Astrocyte of the cerebellum (primary cell): ENCODE results near the gene MTCL1.

Experiments used
- DNase-seq: peaks from one replicate; pipeline ENCODE4 v3.0.0-alpha.2; 2011; ENCODE audit warnings: low read depth
- H3K4me3 ChIP-seq: 2 replicates; pipeline ENCODE4 v1.5.1; 2011; ENCODE audit warnings: mild to moderate bottlenecking, low read depth, low read length, moderate library complexity
- CTCF ChIP-seq: IDR thresholded peaks from 2 replicates; pipeline ENCODE4 v1.5.1; 2012; ENCODE audit warnings: low read length, low read depth, moderate library complexity, mild to moderate bottlenecking; ENCODE audit errors: missing control alignments
- in situ Hi-C: cut with HindIII; loops from 2 replicates; pipeline ENCODE4 v1.10.0; 2017; ENCODE audit warnings: low sequenced_read_pairs

Gene MTCL1

DNA sequence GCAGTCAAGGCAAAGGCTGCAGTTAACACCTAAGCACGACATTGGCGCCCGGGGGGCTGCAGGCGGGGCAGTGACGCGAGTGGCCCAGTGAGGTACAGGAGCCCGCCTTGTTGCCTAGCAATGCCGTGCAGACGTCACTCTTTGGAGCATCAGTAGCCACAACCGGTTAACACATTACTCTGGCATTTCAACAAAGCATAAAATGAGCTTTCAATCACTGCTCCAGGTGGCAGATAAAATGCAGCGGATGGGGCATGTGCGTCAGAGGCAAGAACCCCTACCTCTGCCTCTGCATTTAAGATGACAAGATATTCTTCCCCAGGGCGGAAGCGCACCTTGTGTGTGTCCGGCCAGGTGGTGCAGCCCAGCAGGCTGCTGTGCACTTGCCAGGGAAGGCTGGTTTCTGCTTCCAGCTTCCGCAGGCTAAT lies 139.4 kb downstream of the MTCL1 start:
- no peak for TF ChIP-seq CTCF
- no peak for DNase-seq
- H3K4me3 ChIP-seq, result no peak overlapping the region
- in situ Hi-C loops, result no loop called here

DNA sequence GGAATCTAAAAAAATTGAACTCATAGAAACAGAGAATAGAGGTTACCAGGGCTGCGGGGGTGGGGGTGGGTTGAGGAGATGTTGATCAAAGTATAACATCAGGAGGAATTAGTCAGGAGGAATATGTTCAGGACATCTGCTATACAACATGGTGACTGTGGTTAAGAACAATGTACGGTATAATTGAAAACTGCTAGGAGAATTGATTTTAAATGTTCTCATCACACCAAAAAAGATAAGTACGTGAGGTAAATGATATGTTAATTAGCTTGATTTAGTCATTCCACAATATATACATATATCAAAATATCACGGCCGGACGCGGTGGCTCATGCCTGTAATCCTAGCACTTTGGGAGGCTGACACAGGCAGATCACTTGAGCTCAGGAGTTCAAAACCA lies 140.2 kb downstream of the MTCL1 start:
- TF ChIP-seq CTCF, result no peak
- DNase-seq, result no peak
- no peak overlapping the region for H3K4me3 ChIP-seq
- in situ Hi-C loops, result no loop called here

DNA sequence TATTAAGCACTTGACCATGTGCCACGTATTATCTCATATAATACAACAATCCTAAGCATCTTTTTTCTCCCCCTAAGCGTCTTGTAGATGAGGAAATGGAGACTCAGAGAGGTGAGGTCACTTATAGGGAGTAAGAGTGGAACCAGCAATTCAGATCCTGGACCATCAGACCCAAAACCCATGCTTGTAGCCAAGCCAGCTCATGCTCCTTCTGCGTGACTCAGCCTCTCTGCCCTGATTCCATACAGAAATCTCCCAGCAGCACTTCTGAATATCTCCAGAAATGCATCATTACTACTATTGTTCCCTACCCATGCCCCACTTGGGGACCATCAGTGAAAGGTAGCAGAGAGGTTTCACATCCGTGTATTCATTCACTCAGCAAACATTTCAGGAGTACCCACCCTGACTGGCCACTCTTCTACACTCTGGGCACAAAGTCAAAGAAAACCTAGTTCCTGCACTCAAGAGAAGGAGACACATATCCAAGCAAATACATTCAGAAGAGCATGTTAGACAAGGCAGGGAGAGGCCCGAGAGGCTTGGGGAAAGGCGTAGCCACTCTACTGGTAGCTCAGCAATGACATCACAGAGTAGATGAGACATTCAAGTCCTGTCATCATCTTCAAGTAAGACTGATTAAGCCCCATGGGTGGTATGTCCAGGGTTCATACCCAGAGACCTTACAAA lies 141.9 kb downstream of the MTCL1 start:
- in situ Hi-C loops, result no loop called here
- TF ChIP-seq CTCF, result no peak
- no peak overlapping the region for H3K4me3 ChIP-seq
- no peak for DNase-seq

- in situ Hi-C loops, result no loop called here
- TF ChIP-seq CTCF, result no peak
- no peak overlapping the region for H3K4me3 ChIP-seq
- DNase-seq, result no peak
These were observed 142.5 kb downstream of the MTCL1 start for GRCh38 chr18:8847900-8848299.

DNA sequence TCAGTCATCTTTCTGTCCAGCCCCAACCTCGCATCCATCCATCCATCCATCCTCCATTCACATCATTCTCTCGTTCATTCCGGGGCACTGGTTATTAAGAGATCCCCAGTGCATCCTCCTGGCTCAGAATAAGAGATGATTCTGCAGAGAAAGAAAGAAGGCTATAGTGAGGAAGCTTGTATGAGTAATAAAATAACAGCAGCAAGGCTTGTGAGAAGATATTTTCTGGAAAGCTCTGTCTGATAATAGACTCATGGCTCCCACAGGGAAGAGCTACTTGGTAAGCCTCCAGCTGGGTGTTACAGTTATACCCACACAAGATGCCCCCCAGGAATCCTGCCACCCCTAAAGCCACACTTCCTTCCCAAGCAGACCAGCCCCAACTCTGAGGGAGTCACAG lies 143.2 kb downstream of the MTCL1 start:
- in situ Hi-C loops, result no loop called here
- no peak for TF ChIP-seq CTCF

DNA sequence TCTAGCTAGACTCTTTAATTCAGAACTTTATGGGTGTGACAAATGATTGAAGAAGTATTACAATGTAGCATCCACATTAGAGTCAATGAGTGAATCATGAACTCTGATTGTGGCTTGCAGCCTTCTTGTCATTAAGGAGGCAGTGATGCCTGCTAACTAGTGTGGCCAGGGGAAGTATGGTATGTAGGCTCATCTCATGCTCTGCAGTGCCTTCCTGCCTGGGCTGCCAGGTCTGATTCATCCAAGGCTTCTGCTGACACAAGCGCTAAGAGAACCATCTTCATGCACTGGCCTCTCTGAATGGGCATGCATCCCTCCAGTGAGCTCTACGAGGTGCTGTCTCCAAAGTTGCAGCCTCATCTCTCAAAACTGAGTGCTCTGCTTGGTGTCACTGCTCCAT lies 144.3 kb downstream of the MTCL1 start:
- DNase-seq, result no peak
- H3K4me3 ChIP-seq, result no peak overlapping the region
- in situ Hi-C loops, result no loop called here
- TF ChIP-seq CTCF, result no peak

More for the DNA sequence above, 143.2 kb downstream of the MTCL1 start:
- no peak for DNase-seq
- no peak overlapping the region for H3K4me3 ChIP-seq

GRCh38 chr18:8851659-8852058 lies 146.3 kb downstream of the MTCL1 start:
- no peak overlapping the region for H3K4me3 ChIP-seq
- in situ Hi-C loops, result no loop called here
- DNase-seq, result no peak
- no peak for TF ChIP-seq CTCF
